ENCODE data around the gene SYT1. TPM values are rescaled to one million over a fixed set of nuclear protein-coding genes. Genes with fewer than 3 reads are reported as not detected.

Gene SYT1
- total and polyA plus RNA-seq, 2 of the 8 experiments (the other 6 are each of a cell fraction or from before 2014, with no cell fraction given) = 11.0 to 34.6 TPM

DNA sequence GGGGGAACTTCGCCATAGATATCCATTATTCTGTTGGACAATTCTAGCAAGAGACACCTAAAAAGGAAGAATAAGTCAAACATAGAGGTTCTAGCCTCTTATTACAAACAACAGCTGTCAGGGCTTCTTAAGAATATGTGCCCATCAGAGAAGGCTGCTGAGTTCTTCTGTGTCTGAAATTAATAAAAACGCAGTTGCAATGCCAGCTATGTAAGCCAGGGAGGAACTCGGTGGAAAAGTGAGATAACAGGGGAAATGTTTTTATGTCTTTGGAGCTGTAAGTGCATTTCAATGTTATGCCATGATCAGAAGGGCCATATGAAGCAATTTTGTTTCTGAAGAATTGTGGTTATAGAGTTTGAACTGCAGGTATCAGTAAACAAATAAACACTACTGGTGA, 95.0 kb downstream of the SYT1 start (continued):
- no peak for TF ChIP-seq SIN3A (conservative IDR thresholded peaks at IDR 0.05 in 1 of 2, IDR thresholded peaks at IDR 0.05 in 1 of 2; ENCODE audit: low read depth in 1 of 2, low read length in 2 of 2)
- TF ChIP-seq, protein P1, sequence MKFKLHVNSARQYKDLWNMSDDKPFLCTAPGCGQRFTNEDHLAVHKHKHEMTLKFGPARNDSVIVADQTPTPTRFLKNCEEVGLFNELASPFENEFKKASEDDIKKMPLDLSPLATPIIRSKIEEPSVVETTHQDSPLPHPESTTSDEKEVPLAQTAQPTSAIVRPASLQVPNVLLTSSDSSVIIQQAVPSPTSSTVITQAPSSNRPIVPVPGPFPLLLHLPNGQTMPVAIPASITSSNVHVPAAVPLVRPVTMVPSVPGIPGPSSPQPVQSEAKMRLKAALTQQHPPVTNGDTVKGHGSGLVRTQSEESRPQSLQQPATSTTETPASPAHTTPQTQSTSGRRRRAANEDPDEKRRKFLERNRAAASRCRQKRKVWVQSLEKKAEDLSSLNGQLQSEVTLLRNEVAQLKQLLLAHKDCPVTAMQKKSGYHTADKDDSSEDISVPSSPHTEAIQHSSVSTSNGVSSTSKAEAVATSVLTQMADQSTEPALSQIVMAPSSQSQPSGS (IDR thresholded peaks at IDR 0.05; ENCODE audit: low read length) = no peak
- TF ChIP-seq HDAC6 (IDR thresholded peaks at IDR 0.05; ENCODE audit: low read depth, low read length) = no peak
- TF ChIP-seq EZH2 (IDR thresholded peaks at IDR 0.05; ENCODE audit: low read depth, low read length, severe bottlenecking) = no peak
- TF ChIP-seq CBX5 (IDR thresholded peaks at IDR 0.05; ENCODE audit: low read depth, low read length) = no peak
- TF ChIP-seq SRF (IDR thresholded peaks at IDR 0.05; ENCODE audit: low read depth, low read length) = no peak
- no peak for TF ChIP-seq CREB1 (IDR thresholded peaks at IDR 0.05)

Measured in H1 (cell line).